ENCODE data around the gene GFPT1.

GFPT1 gene

GRCh38 chr2:69330781-69331180 lies 56.2 kb downstream of the GFPT1 start:
- no peak for DNase-seq (ENCODE audit: low read depth in 1 of 2, low spot score in 1 of 2)

GRCh38 chr2:69322631-69323030 lies 64.4 kb downstream of the GFPT1 start:
- DNase-seq (ENCODE audit: low read depth in 1 of 2, low spot score in 1 of 2): no peak

DNA sequence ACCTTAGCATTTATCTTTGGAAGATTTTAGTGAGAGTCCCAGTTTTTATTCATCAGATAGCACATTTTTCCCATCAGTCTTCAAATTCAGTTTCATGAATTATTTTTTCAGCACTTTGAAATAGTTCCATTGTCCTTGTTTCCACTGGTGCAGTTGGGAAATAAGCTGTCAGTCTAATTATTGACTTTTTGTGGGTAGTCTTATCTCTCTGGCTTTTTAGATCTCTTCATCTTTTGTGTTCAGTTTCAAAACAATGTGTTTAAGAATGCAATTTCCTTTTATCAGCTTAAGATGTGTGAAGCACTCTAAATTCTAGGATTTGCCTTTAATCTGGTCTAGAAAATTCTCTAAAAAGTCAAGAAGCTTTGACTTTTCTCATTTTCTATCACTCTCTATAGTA lies 70.5 kb downstream of the GFPT1 start:
- no peak for DNase-seq (ENCODE audit: low read depth in 1 of 2, low spot score in 1 of 2)

DNA sequence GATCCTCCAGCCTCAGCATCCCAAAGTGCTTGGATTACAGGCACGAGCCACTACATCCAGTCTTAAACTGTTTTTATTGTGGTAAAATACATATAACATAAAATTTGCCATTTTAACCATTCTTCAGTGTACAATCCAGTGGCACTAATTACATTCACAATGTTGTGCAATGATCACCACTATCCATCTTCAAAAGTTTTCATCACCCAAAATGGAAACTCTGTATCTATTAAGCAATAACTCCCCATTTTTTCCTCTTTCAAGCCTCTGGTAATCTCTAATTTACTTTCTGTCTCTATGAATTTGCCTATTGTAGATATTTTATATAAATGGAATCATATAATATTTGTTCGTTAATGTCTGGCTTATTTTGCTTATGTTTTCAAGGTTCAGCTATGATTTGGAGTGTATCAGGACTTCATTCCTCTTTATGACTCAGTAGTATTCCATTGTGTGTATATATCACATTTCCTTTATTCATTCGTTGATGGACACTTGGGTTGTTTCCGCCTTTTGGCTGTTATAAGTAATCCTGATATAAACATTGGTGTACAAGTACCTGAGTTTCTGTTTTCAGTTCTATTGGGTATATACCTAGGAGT lies 71.8 kb downstream of the GFPT1 start:
- DNase-seq (ENCODE audit: low read depth in 1 of 2, low spot score in 1 of 2): no peak

- no peak for DNase-seq (ENCODE audit: low read depth in 1 of 2, low spot score in 1 of 2)
These were observed 76.0 kb downstream of the GFPT1 start for GRCh38 chr2:69311024-69311416.

- DNase-seq (ENCODE audit: low read depth in 1 of 2, low spot score in 1 of 2): no peak
These were observed 76.7 kb downstream of the GFPT1 start for GRCh38 chr2:69310111-69311023.

GRCh38 chr2:69309351-69310110 lies 77.5 kb downstream of the GFPT1 start:
- DNase-seq (ENCODE audit: low read depth in 1 of 2, low spot score in 1 of 2): no peak

GRCh38 chr2:69308338-69308737 lies 78.7 kb downstream of the GFPT1 start:
- DNase-seq (ENCODE audit: low read depth in 1 of 2, low spot score in 1 of 2): no peak

- DNase-seq (ENCODE audit: low read depth in 1 of 2, low spot score in 1 of 2): no peak
These were observed 79.4 kb downstream of the GFPT1 start for GRCh38 chr2:69307579-69308064.

DNA sequence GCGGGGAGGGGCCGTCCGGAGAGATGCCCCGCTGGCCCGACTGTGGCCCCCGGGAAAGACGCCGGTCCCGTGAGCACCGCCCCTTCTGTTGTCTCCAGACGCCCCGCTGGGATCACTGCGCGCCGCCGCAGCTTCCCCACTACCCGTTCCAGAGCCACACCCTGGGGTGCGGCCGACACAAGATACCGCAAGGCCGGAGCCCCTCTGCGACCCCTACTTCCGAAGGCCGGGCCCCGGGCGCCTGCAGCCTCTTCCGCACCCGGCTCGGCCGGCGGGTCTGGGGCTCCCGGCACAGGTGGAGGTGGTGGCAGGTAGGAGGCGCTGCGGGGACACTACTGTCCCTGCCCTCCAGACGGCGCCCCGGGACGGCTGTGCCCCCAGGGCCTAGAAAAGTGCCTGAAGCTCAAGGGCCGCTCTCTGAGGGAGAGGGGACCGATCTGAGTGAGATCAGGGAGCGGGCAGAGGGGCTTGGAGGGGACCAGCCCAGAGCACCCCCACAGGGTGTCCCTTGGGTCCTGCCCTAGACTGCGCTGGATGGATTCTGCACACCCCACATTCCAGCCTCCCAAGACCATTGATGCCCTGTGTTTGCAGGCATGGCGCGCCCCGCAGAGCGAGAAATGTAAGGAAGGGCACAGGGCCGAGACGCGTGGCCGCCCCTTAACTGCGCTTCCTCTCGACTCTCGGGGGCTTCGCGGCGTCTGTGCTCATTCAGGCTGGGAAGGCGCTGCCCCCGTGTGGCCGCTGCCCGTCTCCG lies 80.0 kb downstream of the GFPT1 start:
- peak; percentile 39 for DNase-seq (ENCODE audit: low read depth in 1 of 2, low spot score in 1 of 2)

GRCh38 chr2:69306393-69306821 lies 80.6 kb downstream of the GFPT1 start:
- DNase-seq (ENCODE audit: low read depth in 1 of 2, low spot score in 1 of 2): no peak

DNA sequence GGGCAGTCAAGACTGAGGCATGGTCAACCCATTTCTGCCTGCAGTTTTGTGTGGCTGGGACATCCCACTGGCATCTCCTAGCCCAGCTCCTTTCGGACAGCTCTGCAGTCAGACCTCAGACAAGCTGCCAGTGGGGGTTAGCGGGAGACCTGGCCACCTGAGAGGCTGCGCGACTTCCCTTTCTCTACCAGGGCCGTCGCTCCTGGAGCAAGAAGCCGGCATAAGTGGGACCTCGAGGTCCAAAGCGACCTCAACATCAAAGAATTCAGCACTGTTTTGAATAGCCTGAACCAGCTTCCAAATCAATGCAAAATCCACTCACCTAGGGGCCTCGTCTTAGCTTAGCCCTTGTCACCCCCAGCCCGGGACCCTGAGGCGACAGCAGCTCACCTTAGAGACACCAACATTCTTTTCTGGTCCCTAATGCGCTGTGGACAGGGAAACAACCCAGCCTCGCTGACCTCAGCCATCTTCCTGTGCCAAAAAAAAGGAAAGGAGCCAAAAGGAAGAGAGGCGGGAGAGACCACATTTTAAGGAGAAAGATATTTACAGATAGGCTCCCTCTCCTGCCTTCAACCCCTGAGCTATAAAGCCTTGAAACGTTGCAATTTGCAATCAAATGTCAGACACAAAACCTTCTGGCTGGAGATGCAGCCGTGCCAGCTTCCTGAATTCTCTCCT lies 81.2 kb downstream of the GFPT1 start:
- DNase-seq (ENCODE audit: low read depth in 1 of 2, low spot score in 1 of 2): no peak

DNA sequence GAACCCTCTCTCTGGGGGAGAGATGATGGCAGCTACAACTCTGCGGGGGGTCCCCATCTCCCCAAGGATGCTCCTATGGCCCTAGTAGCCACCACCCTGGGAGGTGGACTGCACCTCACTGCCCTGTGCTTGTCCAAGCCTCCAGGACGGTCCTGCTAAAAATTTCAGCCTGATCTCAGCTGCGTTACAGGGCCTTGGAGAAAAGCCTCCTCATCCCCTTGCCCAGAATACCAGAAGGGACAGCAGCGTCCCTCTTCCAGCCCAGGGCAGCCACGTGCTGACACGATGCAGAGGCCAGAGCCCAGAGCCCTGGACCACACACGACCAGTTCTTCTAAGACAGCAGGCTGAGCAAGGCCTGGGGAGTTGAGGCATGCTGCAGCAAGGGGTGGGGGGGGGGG lies 81.9 kb downstream of the GFPT1 start:
- no peak for DNase-seq (ENCODE audit: low read depth in 1 of 2, low spot score in 1 of 2)

DNA sequence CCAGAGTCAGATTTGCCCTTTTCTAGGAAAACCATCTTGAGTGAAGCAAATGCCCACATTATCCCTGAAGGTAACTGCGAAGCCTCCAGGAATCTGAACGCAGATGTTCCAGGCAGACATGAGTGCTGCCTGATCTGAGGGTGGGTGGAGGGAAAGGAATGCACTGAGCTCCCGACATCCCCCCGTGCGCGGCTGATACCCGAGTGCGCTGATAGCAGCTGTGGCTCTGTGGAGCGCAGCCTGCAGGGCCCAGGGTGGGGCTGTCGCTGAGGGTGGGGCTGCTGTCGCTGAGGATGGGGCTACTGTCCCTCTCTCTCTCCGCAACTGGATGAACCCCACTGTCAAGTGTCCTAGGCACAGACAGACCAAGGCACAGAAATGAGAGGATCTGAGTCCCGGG lies 82.4 kb downstream of the GFPT1 start:
- DNase-seq (ENCODE audit: low read depth in 1 of 2, low spot score in 1 of 2): no peak

DNA sequence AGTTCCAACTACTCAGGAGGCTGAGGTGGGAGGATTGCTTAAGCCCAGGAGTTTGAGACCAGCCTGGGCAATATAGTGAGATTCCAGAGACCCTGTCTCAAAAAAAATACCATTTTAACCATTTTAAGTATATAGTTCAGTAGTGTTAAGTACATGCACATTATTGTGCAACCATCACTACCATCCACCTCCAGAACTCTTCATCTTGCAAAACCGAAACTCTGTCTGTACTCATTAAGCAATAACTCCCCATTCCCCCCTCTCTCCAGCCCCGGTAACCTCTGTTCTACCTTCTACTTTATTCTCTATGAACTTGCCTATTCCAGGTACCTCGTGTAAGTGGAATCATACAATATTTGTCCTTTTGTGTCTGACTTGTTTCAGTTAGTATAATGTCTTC lies 86.4 kb downstream of the GFPT1 start:
- no peak for DNase-seq (ENCODE audit: low read depth in 1 of 2, low spot score in 1 of 2)

- no peak for DNase-seq (ENCODE audit: low read depth in 1 of 2, low spot score in 1 of 2)
These were observed 87.1 kb downstream of the GFPT1 start for GRCh38 chr2:69299772-69300516.

- no peak for DNase-seq (ENCODE audit: low read depth in 1 of 2, low spot score in 1 of 2)
These were observed 88.2 kb downstream of the GFPT1 start for GRCh38 chr2:69298862-69299261.

DNA sequence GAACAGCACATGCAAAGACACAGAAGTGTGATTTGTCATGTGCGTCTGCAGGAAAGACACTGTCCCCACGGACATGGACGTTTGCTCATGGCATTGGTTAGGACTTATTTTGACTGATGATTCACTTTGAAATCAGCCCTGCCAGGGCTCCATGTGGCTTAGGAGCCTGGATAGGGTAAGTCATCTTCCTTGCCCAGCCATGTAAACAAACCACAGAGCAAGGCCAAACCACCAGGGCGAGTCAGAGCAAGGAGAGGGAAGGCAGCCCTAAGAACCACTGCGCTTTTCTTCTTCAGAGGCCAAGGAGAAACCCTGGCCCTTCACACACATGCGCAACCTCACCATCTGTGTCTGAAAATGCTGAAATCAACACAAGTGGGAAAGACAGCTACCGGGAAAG lies 88.8 kb downstream of the GFPT1 start:
- no peak for DNase-seq (ENCODE audit: low read depth in 1 of 2, low spot score in 1 of 2)

DNA sequence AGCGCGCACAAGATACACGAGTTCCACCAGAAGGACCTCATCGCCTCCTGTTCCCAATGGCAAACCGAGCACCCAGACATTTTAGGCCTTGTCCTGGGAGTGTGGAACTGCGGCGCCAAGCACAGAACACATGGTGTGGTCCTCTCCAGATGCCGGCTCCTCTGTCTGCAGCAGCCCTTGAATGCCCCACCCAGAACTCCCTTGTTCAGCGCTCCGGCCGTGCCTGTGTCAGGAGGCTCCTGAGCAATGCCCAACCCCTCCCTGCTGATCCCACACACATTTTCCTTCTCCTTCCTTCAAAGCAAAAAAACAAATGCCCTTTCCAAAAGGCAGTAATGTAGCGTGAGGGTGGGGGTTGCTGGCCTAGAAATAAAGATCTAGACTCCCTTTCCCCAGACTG lies 89.8 kb downstream of the GFPT1 start:
- DNase-seq (ENCODE audit: low read depth in 1 of 2, low spot score in 1 of 2): no peak

DNA sequence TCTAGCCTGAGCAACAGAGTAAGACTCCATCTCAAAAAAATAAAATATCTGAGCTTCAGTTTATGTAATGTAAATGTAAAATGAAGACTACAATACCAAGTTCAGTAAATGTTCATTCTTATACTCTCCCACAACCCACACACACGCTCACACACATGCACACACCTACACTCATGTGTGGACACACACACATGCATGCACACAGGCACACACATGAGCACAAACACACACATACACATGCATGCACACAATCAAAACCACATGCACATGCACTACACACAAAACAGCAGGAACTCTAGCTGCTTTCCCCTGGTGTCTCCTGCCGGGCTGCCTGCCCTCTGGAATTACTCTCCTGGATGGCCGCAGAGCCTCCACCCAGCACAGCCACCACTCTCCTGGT lies 90.6 kb downstream of the GFPT1 start:
- no peak for DNase-seq (ENCODE audit: low read depth in 1 of 2, low spot score in 1 of 2)

Measured in activated CD4-positive, alpha-beta T cell treated with anti-CD3 and anti-CD28 coated beads, Interleukin-2, amount 50 U/mL, for 24 hours (primary cell).